Small intestine (tissue), 7 donors: ENCODE measurements around the gene SSBP2. TPM values are rescaled to one million over a fixed set of nuclear protein-coding genes. Genes with fewer than 3 reads are reported as not detected.

Source experiments
- DNase-seq, 2 donors: peaks; one replicate each; pipeline versions ENCODE4 v3.0.0 to v3.0.0-alpha.2; 2013
- FAIRE-seq: peaks from 2 replicates; lab custom pipeline; 2012; peaks lifted over from hg19 to GRCh38; lab: Jason Lieb, UNC
- H3K27ac ChIP-seq, 3 donors: one replicate each; pipeline ENCODE4 v1.5.1; 2013; ENCODE audit warnings: low read length in 2 of 3, mild to moderate bottlenecking in 2 of 3, control low read depth in 1 of 3, inconsistent platforms in 1 of 3, low read depth in 1 of 3, moderate library complexity in 1 of 3
- H3K27me3 ChIP-seq, 3 donors: one replicate each; pipeline ENCODE4 v1.6.1; 2013; ENCODE audit warnings: low read length in 3 of 3, inconsistent platforms in 1 of 3; ENCODE audit not compliant: control insufficient read depth in 3 of 3, insufficient read depth in 3 of 3
- H3K36me3 ChIP-seq, 3 donors: one replicate each; pipeline ENCODE4 v1.6.1; 2013; ENCODE audit warnings: low read length in 3 of 3, inconsistent platforms in 1 of 3, low read depth in 1 of 3, mild to moderate bottlenecking in 1 of 3, moderate library complexity in 1 of 3; ENCODE audit not compliant: control insufficient read depth in 3 of 3, insufficient read depth in 2 of 3
- H3K4me1 ChIP-seq, 3 donors: one replicate each; pipeline ENCODE4 v1.6.1; 2013; ENCODE audit warnings: low read length in 2 of 3, inconsistent platforms in 1 of 3, low read depth in 1 of 3, mild to moderate bottlenecking in 1 of 3, moderate library complexity in 1 of 3; ENCODE audit not compliant: control insufficient read depth in 3 of 3, insufficient read depth in 2 of 3
- H3K4me3 ChIP-seq, 3 donors: one replicate each; pipeline ENCODE4 v1.5.1; 2013; ENCODE audit warnings: low read length in 3 of 3, control low read depth in 1 of 3, inconsistent platforms in 1 of 3, low read depth in 1 of 3, mild to moderate bottlenecking in 1 of 3, moderate library complexity in 1 of 3
- H3K9me3 ChIP-seq, 2 donors: one replicate each; pipeline ENCODE4 v1.6.1; 2013; ENCODE audit warnings: low read depth in 1 of 2, low read length in 1 of 2; ENCODE audit not compliant: control insufficient read depth in 2 of 2, insufficient read depth in 1 of 2
- WGBS, 3 donors: extraction: QIAGEN DNeasy Blood & Tissue Kit; methylation state at CpG; one replicate each; pipeline ENCODE4 v1.1.7; 2013; 5-methylcytosine and 5-hydroxymethylcytosine counted together
- polyA plus RNA-seq, 4 donors: library from polyadenylated mRNA; stranded (reverse) in 3 of 4; unstranded in 1 of 4; fragments of 200-250 nt in 3 of 4; fragments of 120-200 nt in 1 of 4; gene quantifications; one replicate each; pipeline versions ENCODE4 v1.2.1 to v1.2.3, GENCODE V29; 2013
- donor health status: healthy with polysubstance abuse.
- donor health status: control.
- donor health status: control.
- donor health status: Bipolar disorder and iron deficiency.
- donor health status: healthy.

The SSBP2 gene
- polyA plus RNA-seq, 4 donors, result 2.9 to 17.9 (median 11.8) TPM

DNA sequence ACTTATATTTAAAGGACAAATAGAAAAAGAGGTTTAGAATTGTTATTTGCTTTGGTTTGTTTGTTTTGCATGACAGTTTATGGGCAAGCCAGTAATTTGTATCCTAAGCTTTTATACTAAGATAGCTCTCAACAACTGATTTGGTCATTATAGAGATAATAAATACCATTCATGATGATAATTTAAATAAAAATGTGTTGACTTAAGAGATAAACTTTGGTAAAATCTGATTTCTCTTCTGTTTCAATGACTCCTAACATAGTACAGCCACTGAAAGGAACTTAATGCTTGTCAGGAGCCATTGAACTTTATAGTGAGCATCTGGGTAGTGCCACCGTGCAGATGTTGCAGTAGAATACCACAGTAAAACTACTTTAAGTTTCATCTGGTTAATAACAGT lies 196.2 kb downstream of the SSBP2 start:
- no peak for DNase-seq
- FAIRE-seq, result no peak
- Histone ChIP-seq H3K36me3 (no peaks in the 10 kb centered on the region), H3K4me3 (no peak overlapping the region), H3K27ac (no peak overlapping the region), H3K4me1 (no peaks in the 10 kb centered on the region), H3K27me3 (no peaks in the 10 kb centered on the region), H3K9me3 (no peaks in the 10 kb centered on the region)
- 71 to 94% (median 78%) methylated on average over 1 of the region's 1 CpG for WGBS, 3 donors

DNA sequence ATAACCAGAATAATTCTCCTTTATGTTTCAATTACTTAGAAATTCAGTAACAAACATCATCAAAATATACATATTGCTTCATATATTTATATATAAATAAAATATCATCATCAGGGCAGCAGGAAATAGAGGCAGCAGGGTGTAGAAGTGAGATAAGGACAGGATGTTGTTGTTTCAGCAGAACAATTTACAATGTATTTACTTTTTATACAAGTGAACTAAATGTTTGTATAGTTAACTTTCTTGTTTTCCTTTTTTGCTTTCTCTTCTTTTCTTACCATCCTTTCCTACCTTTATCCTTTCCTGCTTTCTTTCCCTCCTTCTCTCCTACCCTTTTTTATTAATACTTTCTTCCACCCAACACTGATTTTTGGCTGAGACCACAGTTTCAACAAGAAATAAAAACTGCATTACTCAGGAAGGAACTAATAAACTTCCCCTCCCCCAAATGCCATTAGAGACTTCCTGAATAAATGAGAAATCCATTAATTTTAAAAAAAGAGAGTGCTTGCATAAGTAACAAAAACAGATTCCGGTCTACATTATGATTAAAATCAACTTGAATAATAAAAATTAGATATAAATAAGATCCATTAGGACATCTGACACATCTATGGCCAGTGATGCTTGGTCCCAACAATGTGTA lies 197.2 kb downstream of the SSBP2 start:
- FAIRE-seq, result no peak
- DNase-seq, result no peak
- Histone ChIP-seq H3K27ac (no peak overlapping the region), H3K36me3 (no peaks in the 10 kb centered on the region), H3K9me3 (no peaks in the 10 kb centered on the region), H3K27me3 (no peaks in the 10 kb centered on the region), H3K4me3 (no peak overlapping the region), H3K4me1 (no peaks in the 10 kb centered on the region)
- WGBS, 3 donors, result 47 to 86% (median 76%) methylated on average over 1 of the region's 1 CpG

DNA sequence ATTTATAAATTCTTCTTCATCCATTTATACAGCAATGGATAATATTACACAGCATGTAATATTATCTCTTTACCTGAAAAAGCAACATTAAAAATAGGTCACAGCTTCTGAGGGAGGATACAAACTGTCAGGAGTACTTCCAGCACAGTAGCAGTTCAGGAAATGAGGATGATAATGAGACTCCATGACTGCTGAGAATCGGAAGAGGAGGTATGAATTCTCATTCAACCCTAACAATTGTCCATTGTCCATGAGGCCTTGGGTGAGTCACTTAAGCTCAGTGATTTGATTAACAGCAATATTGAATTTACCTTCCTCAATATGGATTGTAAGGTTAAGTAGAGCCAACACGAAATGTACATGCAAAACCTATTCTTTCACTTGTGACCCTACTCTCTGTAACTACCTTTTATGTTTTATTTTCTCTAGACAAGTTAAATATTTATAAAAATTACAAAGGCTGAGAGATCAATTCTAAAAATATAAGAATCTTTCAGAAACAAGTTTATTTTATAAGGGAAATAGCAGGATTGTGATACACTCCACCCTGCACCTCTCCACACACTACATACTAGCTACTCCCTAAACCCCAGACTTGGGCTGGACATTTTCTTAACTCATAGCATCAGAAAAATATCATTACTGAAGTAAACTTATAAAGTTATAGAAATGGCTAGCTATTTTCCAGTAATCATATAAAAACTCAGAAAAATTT lies 197.9 kb downstream of the SSBP2 start:
- 62 to 72% (median 68%) methylated on average over 2 of the region's 2 CpGs for WGBS, 3 donors
- no peak for FAIRE-seq
- Histone ChIP-seq H3K27ac (no peak overlapping the region), H3K27me3 (no peaks in the 10 kb centered on the region), H3K4me1 (no peaks in the 10 kb centered on the region), H3K9me3 (no peaks in the 10 kb centered on the region), H3K4me3 (no peak overlapping the region), H3K36me3 (no peaks in the 10 kb centered on the region)
- DNase-seq, result no peak

DNA sequence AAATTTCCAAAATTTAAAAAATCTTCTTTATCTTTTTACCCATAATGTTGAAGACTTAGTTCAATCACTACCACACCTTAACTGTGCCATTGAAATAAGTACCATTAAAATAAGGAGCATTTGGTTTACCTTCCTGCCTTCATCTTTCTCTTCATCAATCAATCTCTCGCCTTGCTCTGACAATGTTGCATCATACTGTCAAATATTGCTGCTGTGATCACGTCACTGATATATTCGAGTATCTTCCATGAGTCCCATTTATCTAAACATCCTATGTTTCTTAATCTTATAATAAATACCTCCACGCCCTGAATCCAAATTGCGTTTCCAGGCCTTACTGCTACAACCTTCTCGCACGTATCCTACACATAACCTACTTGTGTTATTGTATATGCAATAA lies 201.8 kb downstream of the SSBP2 start:
- Histone ChIP-seq H3K4me1 (no peaks in the 10 kb centered on the region), H3K36me3 (no peaks in the 10 kb centered on the region), H3K4me3 (no peak overlapping the region), H3K27me3 (no peaks in the 10 kb centered on the region), H3K27ac (no peak overlapping the region), H3K9me3 (no peaks in the 10 kb centered on the region)
- DNase-seq (no peak), FAIRE-seq (no peak)
- WGBS, 3 donors, result 95 to 97% (median 96%) methylated on average over 7 of the region's 7 CpGs

DNA sequence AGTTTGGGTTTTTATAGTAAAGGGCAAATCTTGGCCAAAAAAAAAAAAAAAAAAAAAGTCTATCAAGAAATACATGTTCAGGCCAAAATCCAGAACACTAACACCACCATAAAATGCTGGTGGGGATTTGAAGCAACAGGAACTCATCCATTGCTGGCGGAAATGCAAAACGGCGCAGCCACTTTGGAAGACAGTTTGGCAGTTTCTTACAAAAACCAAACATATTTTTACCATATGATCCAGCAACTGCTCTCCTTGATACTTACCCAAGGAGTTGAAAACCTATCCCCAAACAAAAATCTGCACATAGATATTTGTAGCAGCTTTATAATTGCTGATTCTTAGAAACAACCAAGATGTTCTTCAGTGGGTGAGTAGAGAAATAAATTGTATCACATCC lies 203.9 kb downstream of the SSBP2 start:
- Histone ChIP-seq H3K4me3 (no peak overlapping the region), H3K27ac (no peak overlapping the region), H3K27me3 (no peaks in the 10 kb centered on the region), H3K4me1 (no peaks in the 10 kb centered on the region), H3K36me3 (no peaks in the 10 kb centered on the region), H3K9me3 (no peaks in the 10 kb centered on the region)
- FAIRE-seq (no peak), DNase-seq (no peak)
- 97 to 99% (median 98%) methylated on average over 3 of the region's 3 CpGs for WGBS, 3 donors

DNA sequence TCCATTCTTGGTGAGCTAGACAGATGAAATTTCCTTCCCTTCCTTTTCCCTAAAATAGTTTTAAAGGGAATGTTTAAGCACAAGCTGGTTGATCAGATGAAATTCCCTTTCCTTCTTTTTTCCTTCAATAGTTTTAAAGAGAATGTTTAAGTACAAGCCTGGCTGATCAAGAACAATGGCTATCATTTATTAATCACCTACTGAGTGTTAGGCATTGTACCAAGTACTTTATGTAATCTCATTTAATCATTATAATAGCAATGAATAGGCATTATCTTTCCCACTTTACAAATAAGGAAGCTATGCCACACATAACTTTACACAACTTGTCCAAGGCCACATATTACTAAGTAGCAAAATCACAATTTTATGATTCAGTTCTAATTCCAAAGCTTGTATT lies 205.0 kb downstream of the SSBP2 start:
- no peak for FAIRE-seq
- H3K4me3 ChIP-seq, result no peak overlapping the region
- no peaks in the 10 kb centered on the region for H3K27me3 ChIP-seq
- H3K9me3 ChIP-seq, result no peaks in the 10 kb centered on the region
- no peak for DNase-seq
- no peak overlapping the region for H3K27ac ChIP-seq
- no peaks in the 10 kb centered on the region for H3K4me1 ChIP-seq
- no peaks in the 10 kb centered on the region for H3K36me3 ChIP-seq

DNA sequence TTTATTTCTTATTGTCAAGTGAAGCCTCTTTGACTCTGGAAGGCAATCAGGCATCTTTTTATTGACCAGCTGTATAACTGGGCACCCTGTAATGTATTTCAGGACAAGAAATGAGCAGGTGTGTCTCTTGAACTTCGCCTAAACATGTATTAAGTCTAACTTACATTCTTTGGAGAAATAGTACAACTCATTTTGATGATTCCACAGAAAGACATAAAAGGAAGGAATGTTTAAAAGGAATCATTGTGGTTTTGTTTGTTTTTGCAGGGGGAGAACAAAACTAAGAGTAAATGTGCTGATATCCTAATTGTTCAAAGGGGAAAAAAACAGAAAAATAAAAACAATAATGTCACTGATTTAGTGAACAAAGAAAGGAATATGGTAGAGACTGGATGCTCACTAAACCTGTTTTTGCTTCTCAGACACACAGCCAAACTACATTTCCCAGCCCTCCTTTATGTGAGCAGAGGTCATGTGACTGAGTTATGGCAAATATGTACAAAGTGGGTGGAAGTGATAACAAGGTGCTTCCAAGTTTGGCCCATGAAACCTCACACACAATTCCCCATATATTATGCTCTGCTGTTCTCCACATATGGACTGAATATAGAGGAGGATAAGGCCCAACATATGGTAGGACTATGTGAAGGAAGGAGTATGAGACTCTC lies 206.4 kb downstream of the SSBP2 start:
- H3K4me1 ChIP-seq, result no peaks in the 10 kb centered on the region
- DNase-seq (peak; percentile 29 to 31), FAIRE-seq (no peak)
- no peaks in the 10 kb centered on the region for H3K27me3 ChIP-seq
- H3K36me3 ChIP-seq, result no peaks in the 10 kb centered on the region
- no peak overlapping the region for H3K27ac ChIP-seq
- no peaks in the 10 kb centered on the region for H3K9me3 ChIP-seq
- WGBS, 3 donors, result 86 to 95% (median 94%) methylated on average over 1 of the region's 1 CpG
- H3K4me3 ChIP-seq, result no peak overlapping the region

DNA sequence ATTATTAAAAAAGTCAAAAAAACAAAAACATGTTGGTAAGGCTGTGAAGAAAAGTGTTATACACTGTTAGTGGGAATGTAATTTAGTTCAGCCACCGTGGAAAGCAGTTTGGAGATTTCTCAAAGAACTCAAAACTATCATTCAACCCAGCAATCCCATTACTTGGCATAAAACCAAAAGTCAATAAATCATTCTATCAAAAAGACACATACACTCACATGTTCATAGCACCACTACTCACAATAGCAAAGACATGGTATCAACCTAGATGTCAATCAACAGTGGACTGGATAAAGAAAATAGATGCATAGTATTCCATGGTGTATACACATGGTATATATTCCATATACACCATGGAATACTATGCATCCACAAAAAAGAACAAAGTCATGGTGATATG lies 208.7 kb downstream of the SSBP2 start:
- no peaks in the 10 kb centered on the region for H3K27me3 ChIP-seq
- FAIRE-seq (no peak), DNase-seq (no peak)
- H3K27ac ChIP-seq, result no peak overlapping the region
- H3K4me1 ChIP-seq, result no peaks in the 10 kb centered on the region
- no peak overlapping the region for H3K4me3 ChIP-seq
- H3K9me3 ChIP-seq, result no peaks in the 10 kb centered on the region
- 78 to 90% (median 79%) methylated on average over 1 of the region's 1 CpG for WGBS, 3 donors
- H3K36me3 ChIP-seq, result no peaks in the 10 kb centered on the region
